Fibroblast of skin of scalp (primary cell): Measurements from ENCODE around the gene DENND6A. TPM values are rescaled to one million over a fixed set of nuclear protein-coding genes. Genes with fewer than 3 reads are reported as not detected.
"Not testable (repeated sequence)": the region's sequence is repeated elsewhere in the genome, so short reads cannot be mapped to it uniquely, and the experiment has no call there.

Source experiments
- DNase-seq: peaks from one replicate; pipeline ENCODE4 v3.0.0-alpha.2; 2013
- polyA plus RNA-seq, 2 experiments: library from polyadenylated mRNA; unstranded; fragments of 120-200 nt; gene quantifications; one replicate each; pipeline ENCODE4 v1.2.1, GENCODE V29; 2013; ENCODE audit not compliant: insufficient read length in 2 of 2

DENND6A gene
- polyA plus RNA-seq (2013, experiment 1 of 2; ENCODE audit: insufficient read length) = 7.3 TPM
- 9.4 TPM for polyA plus RNA-seq (2013, experiment 2 of 2; ENCODE audit: insufficient read length)

GRCh38 chr3:57692396-57693147 is at the start of gene DENND6A:
Gene DENND6A, minus strand, starts transcription at chr3:57693077. Its CDS starts 59 bp downstream, at chr3:57693018.
- DNase-seq = peak; percentile 95

- no peak for DNase-seq
Measured at GRCh38 chr3:57740027-57740426, 47.1 kb upstream of the DENND6A start.

- no peak for DNase-seq
Measured at GRCh38 chr3:57738391-57738790, 45.5 kb upstream of the DENND6A start.

GRCh38 chr3:57737840-57738239 is 45.0 kb upstream of the DENND6A start:
- DNase-seq = no peak

- no peak for DNase-seq
Measured at GRCh38 chr3:57735405-57735804, 42.5 kb upstream of the DENND6A start.

- no peak for DNase-seq
Measured at GRCh38 chr3:57733790-57734189, 40.9 kb upstream of the DENND6A start.

GRCh38 chr3:57731311-57731710 is 38.4 kb upstream of the DENND6A start:
- DNase-seq = peak; percentile 28

- DNase-seq = no peak
Measured at GRCh38 chr3:57730682-57731081, 37.8 kb upstream of the DENND6A start.

- DNase-seq = no peak
Measured at GRCh38 chr3:57729334-57730045, 36.6 kb upstream of the DENND6A start.

GRCh38 chr3:57727106-57727505 is 34.2 kb upstream of the DENND6A start:
- DNase-seq = no peak

GRCh38 chr3:57726397-57726796 is 33.5 kb upstream of the DENND6A start:
- DNase-seq = no peak

GRCh38 chr3:57718118-57718517 is 25.2 kb upstream of the DENND6A start:
- DNase-seq = no peak

- DNase-seq = no peak
Measured at GRCh38 chr3:57717205-57717868, 24.5 kb upstream of the DENND6A start.

GRCh38 chr3:57715686-57716085 is 22.8 kb upstream of the DENND6A start:
- DNase-seq = no peak

- DNase-seq = no peak
Measured at GRCh38 chr3:57709559-57709958, 16.7 kb upstream of the DENND6A start.

- no peak for DNase-seq
Measured at GRCh38 chr3:57709031-57709430, 16.2 kb upstream of the DENND6A start.

GRCh38 chr3:57706462-57706861 is 13.6 kb upstream of the DENND6A start:
- peak; percentile 42 for DNase-seq

- not testable (repeated sequence) for DNase-seq
Measured at GRCh38 chr3:57705351-57705750, 12.5 kb upstream of the DENND6A start.

GRCh38 chr3:57701781-57702180 is 8.9 kb upstream of the DENND6A start:
- no peak for DNase-seq

- DNase-seq = no peak
Measured at GRCh38 chr3:57700737-57701136, 7.9 kb upstream of the DENND6A start.

GRCh38 chr3:57699591-57699990 is 6.7 kb upstream of the DENND6A start:
- DNase-seq = no peak

GRCh38 chr3:57696801-57697321 is 4.0 kb upstream of the DENND6A start:
- DNase-seq = peak; percentile 8

GRCh38 chr3:57694146-57694545 is 1.3 kb upstream of the DENND6A start:
- no peak for DNase-seq
